ENCODE data around the gene ARL6IP4. TPM values are rescaled to one million over a fixed set of nuclear protein-coding genes. Genes with fewer than 3 reads are reported as not detected.
"Not testable (repeated sequence)": the region's sequence is repeated elsewhere in the genome, so short reads cannot be mapped to it uniquely, and the experiment has no call there.

ARL6IP4 gene
- polyA plus RNA-seq, 1 donor, result 208 TPM

DNA sequence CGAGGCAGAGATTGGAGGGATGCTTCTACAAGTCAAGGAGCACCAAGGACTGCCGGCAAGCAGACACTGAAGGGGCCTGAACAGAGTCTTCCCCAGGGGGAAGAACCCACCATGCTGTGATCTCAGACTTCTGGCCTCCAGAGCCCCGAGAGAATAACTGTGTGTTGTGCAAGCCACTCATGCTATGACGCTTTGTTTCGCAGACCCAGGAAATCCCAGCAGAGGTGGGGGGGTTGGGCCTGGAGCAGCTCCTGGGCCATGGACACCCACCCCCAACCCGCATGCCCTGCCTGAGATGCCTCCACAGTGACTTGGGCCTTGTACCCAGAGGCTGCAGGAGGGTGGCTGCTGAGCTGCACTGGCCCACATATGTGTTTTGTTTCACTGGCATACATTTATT is 31.2 kb downstream of the ARL6IP4 start:
- peaks cover 17% of the 10 kb centered on the region for H3K36me3 ChIP-seq (ENCODE audit: control insufficient read depth, insufficient read depth, low read length)
- no CpG with 5 or more reads among the region's 6 CpGs for WGBS (ENCODE audit: insufficient coverage, low lambda C conversion rate)

DNA sequence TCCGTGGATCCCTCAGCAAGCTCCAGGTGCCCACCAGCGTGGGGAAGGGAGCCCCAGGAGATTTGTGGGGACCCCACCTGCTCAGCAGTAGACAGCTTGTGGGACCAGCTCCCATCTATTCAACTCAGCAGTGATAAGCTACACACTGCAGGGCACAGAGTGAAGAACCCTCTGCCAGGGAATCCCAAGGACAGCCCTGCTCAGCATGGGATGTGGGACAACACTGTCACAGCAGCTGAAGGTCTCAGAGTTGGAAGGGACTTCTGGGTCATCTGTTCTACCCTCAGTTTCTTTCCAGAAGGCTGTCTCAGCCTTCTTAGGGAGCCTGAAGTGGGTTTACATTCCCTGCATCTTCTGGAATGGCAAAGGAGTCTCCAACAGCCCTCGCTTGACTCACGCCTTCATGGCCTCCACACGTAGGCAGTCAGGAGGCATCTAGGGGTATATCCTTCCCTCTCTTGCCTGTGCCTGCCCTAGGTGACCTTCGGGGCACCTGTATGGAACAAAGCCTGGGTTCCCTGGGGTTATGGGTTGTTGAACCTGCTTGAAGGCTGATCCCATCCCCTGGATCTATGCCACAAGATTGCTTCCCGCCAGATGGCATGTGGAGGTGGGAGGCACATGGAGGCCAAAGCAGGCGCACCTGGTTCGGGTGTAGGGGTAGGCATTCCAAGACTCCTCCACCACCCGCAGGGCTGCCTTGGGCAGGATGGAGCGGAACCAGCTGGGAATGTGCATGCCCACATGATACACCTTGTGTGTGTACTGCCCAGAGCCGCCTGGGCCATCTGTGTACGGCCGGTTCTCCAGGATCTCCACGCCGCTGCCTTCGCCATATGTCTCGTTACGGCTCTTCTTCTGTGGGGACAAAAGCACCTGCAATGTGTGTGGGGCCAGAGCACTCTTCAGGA is 33.0 kb downstream of the ARL6IP4 start:
- Histone ChIP-seq H3K4me3 (ENCODE audit: low read length) (no peak overlapping the region), H3K9me3 (ENCODE audit: control insufficient read depth, low read depth, low read length) (no peaks in the 10 kb centered on the region), H3K36me3 (ENCODE audit: control insufficient read depth, insufficient read depth, low read length) (peaks cover 17% of the 10 kb centered on the region), H3K27ac (ENCODE audit: low read length) (no peak overlapping the region), H3K4me1 (ENCODE audit: control insufficient read depth, insufficient read depth, low read length) (peaks cover 4% of the 10 kb centered on the region), H3K27me3 (ENCODE audit: control insufficient read depth, insufficient read depth, low read length) (no peaks in the 10 kb centered on the region)
- DNase-seq, result no peak
- WGBS (ENCODE audit: insufficient coverage, low lambda C conversion rate), result no CpG with 5 or more reads among the region's 19 CpGs

More for the DNA sequence above, 31.2 kb downstream of the ARL6IP4 start:
- no peak for DNase-seq
- H3K4me1 ChIP-seq (ENCODE audit: control insufficient read depth, insufficient read depth, low read length), result no peaks in the 10 kb centered on the region
- H3K4me3 ChIP-seq (ENCODE audit: low read length), result no peak overlapping the region
- H3K9me3 ChIP-seq (ENCODE audit: control insufficient read depth, low read depth, low read length), result no peaks in the 10 kb centered on the region
- H3K27ac ChIP-seq (ENCODE audit: low read length), result no peak overlapping the region
- no peaks in the 10 kb centered on the region for H3K27me3 ChIP-seq (ENCODE audit: control insufficient read depth, insufficient read depth, low read length)

DNA sequence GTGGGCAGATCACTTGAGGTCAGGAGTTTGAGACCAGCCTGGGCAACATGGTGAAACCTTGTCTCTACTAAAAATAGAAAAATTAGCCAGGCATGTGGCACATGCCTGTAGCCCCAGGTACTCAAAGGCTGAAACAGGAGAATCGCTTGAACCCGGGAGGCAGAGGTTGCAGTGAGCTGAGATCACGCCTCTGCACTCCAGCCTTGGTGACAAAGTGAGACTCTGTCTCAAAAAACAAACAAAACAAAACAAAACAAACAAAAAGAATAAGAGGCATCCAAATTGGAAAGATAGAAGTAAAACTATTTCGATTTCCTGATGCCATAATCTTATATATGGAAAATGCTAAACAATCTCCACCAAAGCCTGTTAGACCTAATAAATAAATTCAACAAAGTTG is 34.0 kb downstream of the ARL6IP4 start:
- H3K27ac ChIP-seq (ENCODE audit: low read length); DNase-seq; H3K27me3 ChIP-seq (ENCODE audit: control insufficient read depth, insufficient read depth, low read length); H3K9me3 ChIP-seq (ENCODE audit: control insufficient read depth, low read depth, low read length); H3K4me3 ChIP-seq (ENCODE audit: low read length): not testable (repeated sequence)
- Histone ChIP-seq H3K36me3 (ENCODE audit: control insufficient read depth, insufficient read depth, low read length) (peaks cover 12% of the 10 kb centered on the region), H3K4me1 (ENCODE audit: control insufficient read depth, insufficient read depth, low read length) (peaks cover 13% of the 10 kb centered on the region)
- 90% methylated on average over 2 of the region's 4 CpGs for WGBS (ENCODE audit: insufficient coverage, low lambda C conversion rate)

DNA sequence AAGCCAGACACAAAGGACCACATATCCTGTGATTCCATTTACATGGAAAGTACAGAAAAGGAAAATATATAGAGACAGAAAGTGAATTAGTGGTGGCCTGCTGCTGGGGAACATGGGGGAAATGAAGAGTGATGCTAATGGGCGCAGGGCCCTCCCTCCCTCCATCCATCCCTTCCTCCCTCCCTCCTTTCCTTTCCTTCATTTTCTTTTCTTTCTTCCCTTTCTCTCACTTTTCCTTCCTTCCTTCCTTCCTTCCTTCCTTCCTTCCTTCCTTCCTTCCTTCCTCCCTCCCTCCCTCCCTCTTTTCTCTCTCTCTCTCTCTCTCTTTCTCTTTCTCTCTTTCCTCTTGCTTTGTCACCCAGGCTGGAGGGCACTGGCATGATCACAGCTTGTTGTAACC is 37.3 kb downstream of the ARL6IP4 start:
- Histone ChIP-seq H3K4me3 (ENCODE audit: low read length) (no peak overlapping the region), H3K27ac (ENCODE audit: low read length) (peak overlapping the region; percentile 89), H3K9me3 (ENCODE audit: control insufficient read depth, low read depth, low read length) (no peaks in the 10 kb centered on the region), H3K36me3 (ENCODE audit: control insufficient read depth, insufficient read depth, low read length) (peaks cover 3% of the 10 kb centered on the region), H3K4me1 (ENCODE audit: control insufficient read depth, insufficient read depth, low read length) (peaks cover 30% of the 10 kb centered on the region), H3K27me3 (ENCODE audit: control insufficient read depth, insufficient read depth, low read length) (no peaks in the 10 kb centered on the region)
- no peak for DNase-seq
- no CpG with 5 or more reads among the region's 1 CpG for WGBS (ENCODE audit: insufficient coverage, low lambda C conversion rate)

DNA sequence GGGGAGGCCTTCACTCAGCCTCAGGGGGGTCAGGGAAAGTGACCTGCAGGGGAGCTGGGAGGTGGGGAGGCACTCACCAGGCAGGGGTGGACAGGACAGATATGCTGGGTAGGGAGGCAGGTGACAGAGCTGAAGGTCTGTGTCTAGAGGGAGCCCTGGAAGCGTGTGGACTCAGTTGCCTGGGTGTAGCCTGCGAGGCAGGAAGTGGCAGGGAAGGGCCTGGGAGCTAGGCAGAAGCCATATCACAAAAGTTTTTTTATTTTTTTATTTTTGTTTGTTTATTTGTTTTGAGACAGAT is 39.3 kb downstream of the ARL6IP4 start:
- H3K27me3 ChIP-seq (ENCODE audit: control insufficient read depth, insufficient read depth, low read length), result no peaks in the 10 kb centered on the region
- H3K9me3 ChIP-seq (ENCODE audit: control insufficient read depth, low read depth, low read length), result no peaks in the 10 kb centered on the region
- H3K4me1 ChIP-seq (ENCODE audit: control insufficient read depth, insufficient read depth, low read length), result peaks cover 30% of the 10 kb centered on the region
- H3K4me3 ChIP-seq (ENCODE audit: low read length), result no peak overlapping the region
- H3K36me3 ChIP-seq (ENCODE audit: control insufficient read depth, insufficient read depth, low read length), result no peaks in the 10 kb centered on the region
- WGBS (ENCODE audit: insufficient coverage, low lambda C conversion rate), result no CpG with 5 or more reads among the region's 2 CpGs
- peak in 1 of 2 donors; percentile 68 for DNase-seq
- peak overlapping the region; percentile 89 for H3K27ac ChIP-seq (ENCODE audit: low read length)

DNA sequence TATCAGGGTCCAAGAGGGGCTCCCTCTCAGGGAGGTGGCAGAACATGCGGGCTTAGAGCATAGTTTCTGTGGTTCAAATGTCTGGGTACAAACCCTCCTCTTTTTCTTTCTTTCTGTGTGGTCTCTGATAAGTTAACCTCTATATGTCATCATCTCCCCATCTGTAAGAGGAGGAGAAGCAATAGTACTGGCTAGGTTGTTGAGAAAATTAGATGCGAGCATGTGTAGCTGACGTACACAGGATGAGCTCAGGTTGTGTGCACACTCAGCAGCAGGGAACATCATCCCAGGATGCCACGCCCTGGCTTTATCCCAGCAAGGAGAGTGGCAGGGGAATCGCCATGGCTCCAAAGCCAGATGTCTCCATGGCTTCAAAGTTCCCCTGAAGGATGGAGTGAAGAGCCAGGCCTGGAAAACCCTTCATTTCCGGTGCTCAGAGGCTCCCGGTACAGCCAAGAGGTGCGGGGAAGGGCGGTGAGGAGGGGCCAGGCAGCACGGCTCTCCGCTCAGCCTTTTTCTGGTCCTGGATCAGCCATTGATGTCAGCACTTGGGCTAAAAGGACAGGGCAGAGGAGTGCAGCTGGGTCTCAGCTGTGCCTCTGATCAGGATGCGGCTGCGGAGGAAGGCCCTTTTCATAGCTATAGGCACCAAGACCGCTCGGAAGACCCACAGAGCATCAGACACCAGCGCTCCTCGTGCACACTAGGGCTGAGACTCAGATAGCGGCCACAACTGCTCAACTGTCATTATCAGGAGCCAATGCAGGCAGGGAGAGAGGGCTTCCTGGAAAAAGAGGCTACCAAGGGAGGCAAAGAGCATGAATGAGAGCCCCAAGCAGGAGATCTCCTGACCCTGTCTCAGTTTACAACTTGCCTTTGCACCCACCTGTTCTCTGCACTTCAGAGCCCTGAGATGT is 41.5 kb downstream of the ARL6IP4 start:
- H3K27me3 ChIP-seq (ENCODE audit: control insufficient read depth, insufficient read depth, low read length), result no peaks in the 10 kb centered on the region
- no CpG with 5 or more reads among the region's 18 CpGs for WGBS (ENCODE audit: insufficient coverage, low lambda C conversion rate)
- H3K27ac ChIP-seq (ENCODE audit: low read length), result no peak overlapping the region
- no peak for DNase-seq
- H3K9me3 ChIP-seq (ENCODE audit: control insufficient read depth, low read depth, low read length), result no peaks in the 10 kb centered on the region
- H3K4me3 ChIP-seq (ENCODE audit: low read length), result no peak overlapping the region
- no peaks in the 10 kb centered on the region for H3K36me3 ChIP-seq (ENCODE audit: control insufficient read depth, insufficient read depth, low read length)
- H3K4me1 ChIP-seq (ENCODE audit: control insufficient read depth, insufficient read depth, low read length), result peaks cover 30% of the 10 kb centered on the region

DNA sequence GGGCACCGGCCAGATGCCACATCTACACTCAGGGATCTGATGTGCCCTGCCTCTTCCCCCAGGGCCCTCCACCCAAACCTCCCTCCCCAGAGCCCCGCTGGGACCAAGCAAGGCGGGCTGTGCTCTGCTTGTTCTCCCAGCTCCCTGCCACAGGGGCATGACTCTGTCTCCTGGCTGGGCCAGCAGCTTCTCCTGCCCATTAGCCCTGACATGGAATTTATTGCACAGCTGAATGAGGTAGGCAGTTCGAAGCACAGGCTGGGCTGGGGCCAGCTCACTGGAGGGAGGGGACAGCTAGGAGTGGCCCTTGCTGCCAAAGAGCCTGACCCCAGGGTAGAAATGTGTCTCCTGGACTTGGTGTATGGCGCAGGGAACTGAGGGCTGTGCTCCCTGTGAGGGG is 42.4 kb downstream of the ARL6IP4 start:
- no peaks in the 10 kb centered on the region for H3K27me3 ChIP-seq (ENCODE audit: control insufficient read depth, insufficient read depth, low read length)
- H3K9me3 ChIP-seq (ENCODE audit: control insufficient read depth, low read depth, low read length), result no peaks in the 10 kb centered on the region
- no peak for DNase-seq
- H3K4me1 ChIP-seq (ENCODE audit: control insufficient read depth, insufficient read depth, low read length), result peaks cover 30% of the 10 kb centered on the region
- WGBS (ENCODE audit: insufficient coverage, low lambda C conversion rate), result no CpG with 5 or more reads among the region's 5 CpGs
- peaks cover 5% of the 10 kb centered on the region for H3K36me3 ChIP-seq (ENCODE audit: control insufficient read depth, insufficient read depth, low read length)
- H3K27ac ChIP-seq (ENCODE audit: low read length), result no peak overlapping the region
- no peak overlapping the region for H3K4me3 ChIP-seq (ENCODE audit: low read length)

DNA sequence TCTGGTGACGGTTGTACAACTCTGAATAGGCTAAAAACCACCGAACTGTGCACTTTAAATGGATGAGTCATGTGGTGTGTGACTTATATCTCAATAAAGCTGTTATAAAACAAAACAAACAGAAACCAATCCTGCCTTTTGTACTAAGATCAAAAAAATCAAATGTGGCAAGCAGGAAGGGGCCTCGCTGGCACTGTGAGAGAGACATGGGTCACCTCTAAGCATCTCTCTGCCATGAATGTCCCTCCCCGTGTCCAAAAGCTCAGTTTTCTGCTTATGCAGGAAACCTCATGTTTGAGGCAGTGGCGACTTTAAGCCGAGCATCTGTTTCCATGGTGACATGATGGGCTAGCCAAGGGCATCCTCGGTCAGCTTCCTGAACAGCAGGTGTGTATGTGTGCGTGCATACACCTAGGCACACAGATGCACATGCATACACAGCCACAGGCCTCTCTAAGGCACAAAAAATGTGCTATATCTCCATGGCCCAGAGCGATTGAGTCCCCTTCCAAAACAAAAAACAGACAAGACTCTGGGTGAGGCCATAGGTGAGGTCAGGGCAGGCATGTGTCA is 44.4 kb downstream of the ARL6IP4 start:
- Histone ChIP-seq H3K36me3 (ENCODE audit: control insufficient read depth, insufficient read depth, low read length) (peaks cover 5% of the 10 kb centered on the region), H3K4me3 (ENCODE audit: low read length) (no peak overlapping the region), H3K27ac (ENCODE audit: low read length) (no peak overlapping the region), H3K9me3 (ENCODE audit: control insufficient read depth, low read depth, low read length) (no peaks in the 10 kb centered on the region), H3K4me1 (ENCODE audit: control insufficient read depth, insufficient read depth, low read length) (peaks cover 13% of the 10 kb centered on the region), H3K27me3 (ENCODE audit: control insufficient read depth, insufficient read depth, low read length) (no peaks in the 10 kb centered on the region)
- 47% methylated on average over 4 of the region's 9 CpGs for WGBS (ENCODE audit: insufficient coverage, low lambda C conversion rate)
- DNase-seq, result peak in 1 of 2 donors; percentile 48

DNA sequence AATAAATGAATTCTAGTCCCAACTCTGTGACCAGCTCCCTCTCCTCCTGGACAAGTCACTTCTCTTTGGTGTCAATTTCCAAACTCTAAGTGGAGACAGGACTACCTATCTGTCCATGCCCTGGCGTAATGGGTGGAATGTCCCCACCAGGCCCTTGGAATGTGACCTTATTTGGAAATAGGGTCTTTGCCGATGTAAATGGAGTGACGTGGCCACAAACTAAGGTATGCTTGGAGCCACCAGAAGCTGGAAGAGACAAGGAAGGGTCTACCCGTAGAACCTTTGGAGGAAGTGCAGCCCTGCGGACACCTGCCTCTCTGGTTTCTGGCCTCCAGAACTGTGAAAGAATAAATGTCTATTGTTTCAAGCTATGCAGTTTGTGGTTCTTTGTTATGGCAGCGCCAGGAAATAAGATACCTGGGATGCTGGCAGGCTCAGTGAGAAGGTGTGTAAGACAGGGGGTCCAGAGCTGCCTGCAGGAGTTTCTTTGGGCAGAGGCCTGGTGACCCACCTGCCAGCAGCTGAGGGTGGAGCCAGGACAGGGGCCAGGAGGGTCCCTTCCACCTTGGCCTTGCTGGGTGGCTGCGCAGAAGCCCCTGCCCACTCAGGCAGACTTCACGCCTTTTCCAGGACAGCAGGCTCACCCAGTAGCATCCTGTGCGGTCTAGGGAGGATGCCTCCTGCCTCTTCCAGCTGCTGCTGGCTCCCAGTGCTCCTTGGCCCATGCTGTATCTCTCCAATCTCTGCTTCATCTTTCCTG is 45.8 kb downstream of the ARL6IP4 start:
- peaks cover 5% of the 10 kb centered on the region for H3K36me3 ChIP-seq (ENCODE audit: control insufficient read depth, insufficient read depth, low read length)
- no peak overlapping the region for H3K27ac ChIP-seq (ENCODE audit: low read length)
- no peaks in the 10 kb centered on the region for H3K9me3 ChIP-seq (ENCODE audit: control insufficient read depth, low read depth, low read length)
- no peaks in the 10 kb centered on the region for H3K27me3 ChIP-seq (ENCODE audit: control insufficient read depth, insufficient read depth, low read length)
- no peaks in the 10 kb centered on the region for H3K4me1 ChIP-seq (ENCODE audit: control insufficient read depth, insufficient read depth, low read length)
- no peak for DNase-seq
- H3K4me3 ChIP-seq (ENCODE audit: low read length), result no peak overlapping the region
- WGBS (ENCODE audit: insufficient coverage, low lambda C conversion rate), result no CpG with 5 or more reads among the region's 9 CpGs

Data from large intestine (tissue), 3 donors.